H1 (cell line): ENCODE results near the gene SEC24C. TPM values are rescaled to one million over a fixed set of nuclear protein-coding genes. Genes with fewer than 3 reads are reported as not detected.

Experiments used
- EP300 ChIP-seq, 2 experiments: IDR thresholded peaks; 1 replicate in 1 of 2; 2 replicates in 1 of 2; pipeline ENCODE4 v1.6.1; 2011 to 2012; ENCODE audit warnings: low read depth in 2 of 2, low read length in 2 of 2, mild to moderate bottlenecking in 2 of 2, borderline replicate concordance in 1 of 2, inconsistent platforms in 1 of 2, moderate library complexity in 1 of 2
- GABPA ChIP-seq: IDR thresholded peaks from 2 replicates; pipeline ENCODE4 v1.6.1; 2011; ENCODE audit warnings: mild to moderate bottlenecking, low read length, moderate library complexity, borderline replicate concordance; ENCODE audit not compliant: insufficient read depth
- RBBP5 ChIP-seq: IDR thresholded peaks from 2 replicates; pipeline ENCODE4 v1.7.1; 2012; ENCODE audit warnings: low read depth, mild to moderate bottlenecking, inconsistent platforms, low read length, moderate library complexity, borderline replicate concordance
- TAF7 ChIP-seq: optimal IDR thresholded peaks from 2 replicates; pipeline ENCODE3; 2011; ENCODE audit warnings: low read depth, mild to moderate bottlenecking, inconsistent platforms, low read length, moderate library complexity, borderline replicate concordance
- polyA plus RNA-seq, 7 experiments: library from polyadenylated mRNA; depleted of rRNA in 3 of 7; stranded (reverse) in 5 of 7; unstranded in 2 of 7; fragments of >200 nt in 5 of 7; fragments of 200-250 nt in 2 of 7; gene quantifications; 1 replicate in 5 of 7; 2 replicates in 1 of 7; 4 replicates in 1 of 7; pipeline versions ENCODE4 v1.2.1 to v1.2.3, GENCODE V29; 2011 to 2013; ENCODE audit warnings: missing spikeins in 2 of 7, mixed read lengths in 2 of 7
- total RNA-seq: library from RNA; stranded (reverse); fragmentation: NEBNext Ultra II Directional; extraction: Animal tissue kit (Norgen Biotek cat#: 25700); gene quantifications from 2 replicates; pipeline ENCODE4 v1.2.1, GENCODE V29; 2021

Gene SEC24C
- total and polyA plus RNA-seq, 2 of the 8 experiments (the other 6 are each of a cell fraction or from before 2014, with no cell fraction given) = 63.2 to 67.4 TPM

GRCh38 chr10:73769396-73769795, 25.2 kb downstream of the SEC24C start (continued):
- TF ChIP-seq GABPA = no peak
- TF ChIP-seq EP300 (IDR thresholded peaks at IDR 0.05; ENCODE audit: borderline replicate concordance in 1 of 2, low read depth in 2 of 2, low read length in 2 of 2) = no peak
- no peak for TF ChIP-seq RBBP5
- no peak for TF ChIP-seq TAF7
